IMR-90 (cell line): ENCODE measurements around the gene DCAF17. TPM values are rescaled to one million over a fixed set of nuclear protein-coding genes. Genes with fewer than 3 reads are reported as not detected.

Experiments used
- ATAC-seq: fragments of 200-7000 bp; cut with Tn5 transposase; 2 replicates; pipeline ENCODE4 v1.9.1; 2020; ENCODE audit warnings: low read depth, mild to moderate bottlenecking, moderate library complexity
- BruUV-seq: library from RNA; stranded (reverse); fragments of 400-500 nt; replicated peaks from 2 replicates; lab custom pipeline; 2021; lab: Mats Ljungman, UMichigan
- CTCF ChIA-PET: fragments of 300-600 bp; formaldehyde crosslinking; extraction: SDS; loops from one replicate; lab custom pipeline; 2021; ENCODE audit warnings: antibody characterized with exemption; lab: Yijun Ruan, JAX
- POLR2A ChIA-PET: fragments of 300-600 bp; sonication (Branson Sonifier 250); formaldehyde crosslinking; loops from one replicate; lab custom pipeline; 2022; ENCODE audit warnings: antibody characterized with exemption; ENCODE audit not compliant: unreplicated experiment; lab: Charles Lee
- DNase-seq: peaks from one replicate; pipeline ENCODE4 v3.0.0; 2013
- H2AFZ ChIP-seq: replicated peaks from 2 replicates; pipeline ENCODE3; 2013; ENCODE audit warnings: low read length, mild to moderate bottlenecking; ENCODE audit not compliant: poor library complexity
- H2AK5ac ChIP-seq: 2 replicates; pipeline ENCODE4 v1.6.1; 2013; ENCODE audit warnings: low read depth, low read length, inconsistent platforms
- H2AK9ac ChIP-seq: replicated peaks from 2 replicates; pipeline ENCODE3; 2013; ENCODE audit warnings: mild to moderate bottlenecking, low read depth, low read length, moderate library complexity; ENCODE audit not compliant: poor library complexity
- H2BK120ac ChIP-seq: 2 replicates; pipeline ENCODE4 v1.6.1; 2013; ENCODE audit warnings: low read depth, low read length, inconsistent platforms
- H2BK15ac ChIP-seq: 3 replicates; pipeline ENCODE4 v1.6.1; 2013; ENCODE audit warnings: low read depth, low read length, inconsistent platforms
- H2BK20ac ChIP-seq: 2 replicates; pipeline ENCODE4 v1.6.1; 2013; ENCODE audit warnings: low read depth, mild to moderate bottlenecking, inconsistent platforms, low read length, moderate library complexity
- H2BK5ac ChIP-seq: 2 replicates; pipeline ENCODE4 v1.6.1; 2013; ENCODE audit warnings: mild to moderate bottlenecking, low read depth, low read length, inconsistent platforms; ENCODE audit not compliant: poor library complexity, severe bottlenecking
- H3K14ac ChIP-seq: replicated peaks from 2 replicates; pipeline ENCODE4 v1.6.1; 2013; ENCODE audit warnings: low read depth, low read length, inconsistent platforms
- H3K18ac ChIP-seq: 2 replicates; pipeline ENCODE4 v1.6.1; 2013; ENCODE audit warnings: low read depth, low read length, control low read depth
- H3K23ac ChIP-seq: 2 replicates; pipeline ENCODE4 v1.6.1; 2013; ENCODE audit warnings: low read depth, low read length, inconsistent platforms
- H3K27ac ChIP-seq: 2 replicates; pipeline ENCODE4 v1.5.1; 2013; ENCODE audit warnings: mild to moderate bottlenecking, control low read depth, low read length; ENCODE audit not compliant: insufficient read depth
- H3K27me3 ChIP-seq: 2 replicates; pipeline ENCODE4 v1.6.1; 2013; ENCODE audit warnings: low read length; ENCODE audit not compliant: control insufficient read depth, insufficient read depth
- H3K36me3 ChIP-seq: 2 replicates; pipeline ENCODE4 v1.6.1; 2013; ENCODE audit warnings: low read length, mixed read lengths; ENCODE audit not compliant: control insufficient read depth, insufficient read depth
- H3K4ac ChIP-seq: 2 replicates; pipeline ENCODE4 v1.6.1; 2013; ENCODE audit warnings: low read depth, low read length, inconsistent platforms
- H3K4me1 ChIP-seq: 2 replicates; pipeline ENCODE4 v1.6.1; 2013; ENCODE audit warnings: low read length, mixed read lengths; ENCODE audit not compliant: control insufficient read depth, insufficient read depth
- H3K4me2 ChIP-seq: 2 replicates; pipeline ENCODE4 v1.6.1; 2013; ENCODE audit warnings: low read depth, mild to moderate bottlenecking, control low read depth, low read length, moderate library complexity
- H3K4me3 ChIP-seq: 2 replicates; pipeline ENCODE4 v1.5.1; 2013; ENCODE audit warnings: low read depth, mild to moderate bottlenecking, control low read depth, low read length, moderate library complexity; ENCODE audit not compliant: insufficient read depth
- H3K56ac ChIP-seq: 2 replicates; pipeline ENCODE4 v1.6.1; 2013; ENCODE audit warnings: low read length, inconsistent platforms; ENCODE audit not compliant: insufficient read depth; ENCODE audit errors: extremely low read depth
- H3K79me1 ChIP-seq, 2 experiments: 2 replicates each; pipeline ENCODE4 v1.6.1; 2013; ENCODE audit warnings: low read length in 2 of 2, inconsistent platforms in 1 of 2, low read depth in 1 of 2
- H3K9ac ChIP-seq: 2 replicates; pipeline ENCODE4 v1.6.1; 2013; ENCODE audit warnings: low read depth, low read length, control low read depth
- H3K9me1 ChIP-seq: 2 replicates; pipeline ENCODE4 v1.6.1; 2013; ENCODE audit warnings: low read length, inconsistent platforms; ENCODE audit not compliant: insufficient read depth
- H3K9me3 ChIP-seq: 2 replicates; pipeline ENCODE4 v1.6.1; 2013; ENCODE audit warnings: low read length; ENCODE audit not compliant: control insufficient read depth, insufficient read depth
- H4K20me1 ChIP-seq: 2 replicates; pipeline ENCODE4 v1.6.1; 2013; ENCODE audit warnings: low read length, inconsistent platforms; ENCODE audit not compliant: insufficient read depth
- H4K5ac ChIP-seq: 2 replicates; pipeline ENCODE4 v1.6.1; 2013; ENCODE audit warnings: mild to moderate bottlenecking, low read depth, low read length, control low read depth
- H4K8ac ChIP-seq, 2 experiments: 2 replicates each; pipeline ENCODE4 v1.6.1; 2013; ENCODE audit warnings: low read depth in 2 of 2, low read length in 2 of 2, control low read depth in 1 of 2, inconsistent platforms in 1 of 2
- H4K91ac ChIP-seq: 2 replicates; pipeline ENCODE4 v1.6.1; 2013; ENCODE audit warnings: low read depth, low read length, inconsistent platforms; ENCODE audit not compliant: insufficient read depth
- CEBPB ChIP-seq: IDR thresholded peaks from 2 replicates; pipeline ENCODE4 v1.6.1; 2012; ENCODE audit warnings: low read depth, low read length, improper control_type of control experiment
- CHD1 ChIP-seq: IDR thresholded peaks from 2 replicates; pipeline ENCODE4 v1.6.1; 2012; ENCODE audit warnings: low read depth, low read length, improper control_type of control experiment
- MAFK ChIP-seq: IDR thresholded peaks from 2 replicates; pipeline ENCODE4 v1.6.1; 2012; ENCODE audit warnings: low read depth, low read length, improper control_type of control experiment
- MAZ ChIP-seq: IDR thresholded peaks from 2 replicates; pipeline ENCODE4 v1.6.1; 2012; ENCODE audit warnings: low read depth, mild to moderate bottlenecking, low read length, improper control_type of control experiment, moderate library complexity, borderline replicate concordance
- MXI1 ChIP-seq: IDR thresholded peaks from 2 replicates; pipeline ENCODE4 v1.6.1; 2012; ENCODE audit warnings: low read depth, mild to moderate bottlenecking, low read length, moderate library complexity, borderline replicate concordance
- NFE2L2 ChIP-seq: fragments of 150-350 bp; IDR thresholded peaks from 2 replicates; pipeline ENCODE4 v1.6.1; 2016; ENCODE audit warnings: low read depth, mild to moderate bottlenecking, low read length
- POLR2A ChIP-seq: IDR thresholded peaks from 2 replicates; pipeline ENCODE4 v1.6.1; 2012; ENCODE audit warnings: mild to moderate bottlenecking, low read depth, low read length
- RAD21 ChIP-seq: IDR thresholded peaks from 2 replicates; pipeline ENCODE4 v1.6.1; 2012; ENCODE audit warnings: low read length, improper control_type of control experiment
- RCOR1 ChIP-seq: IDR thresholded peaks from 2 replicates; pipeline ENCODE4 v1.6.1; 2012; ENCODE audit warnings: mild to moderate bottlenecking, low read length, improper control_type of control experiment; ENCODE audit not compliant: insufficient replicate concordance
- RFX5 ChIP-seq: IDR thresholded peaks from 2 replicates; pipeline ENCODE4 v1.8.0; 2012; ENCODE audit warnings: low read depth, mild to moderate bottlenecking, low read length, moderate library complexity
- SMC3 ChIP-seq: fragments of 150-350 bp; IDR thresholded peaks from 2 replicates; pipeline ENCODE4 v1.6.1; 2016; ENCODE audit warnings: low read depth, mild to moderate bottlenecking, antibody characterized with exemption, low read length, moderate library complexity
- WGBS, 2 experiments: methylation state at CpG; one replicate each; pipeline versions ENCODE4 v1.1.5 to v1.1.7; 2013; ENCODE audit warnings: missing lambda C conversion rate in 2 of 2; ENCODE audit not compliant: insufficient read length in 1 of 2; ENCODE audit errors: extremely low coverage in 2 of 2; 5-methylcytosine and 5-hydroxymethylcytosine counted together
- dilution Hi-C: fragments of 300-500 bp; cut with HindIII; formaldehyde crosslinking; loops from one replicate; pipeline ENCODE4 v1.14.3; 2018; ENCODE audit warnings: low sequenced_read_pairs; ENCODE audit not compliant: unreplicated experiment
- in situ Hi-C: fragments of 300-500 bp; cut with MboI; formaldehyde crosslinking; loops from 3 replicates; pipeline ENCODE4 v1.14.3; 2019; ENCODE audit warnings: low sequenced_read_pairs, inconsistent platforms, mixed read lengths
- intact Hi-C: fragments of 100-400 bp; cut with micrococcal nuclease; formaldehyde crosslinking; loops from 2 replicates; pipeline ENCODE4 v1.10.0; 2022
- polyA plus RNA-seq, 3 experiments: library from polyadenylated mRNA; depleted of rRNA; stranded (reverse); fragments of >200 nt; gene quantifications; 2 replicates each; pipeline ENCODE4 v1.2.3, GENCODE V29; 2012; ENCODE audit warnings: low replicate concordance in 1 of 3
- total RNA-seq: library from RNA; depleted of rRNA; stranded (reverse); fragments of >200 nt; gene quantifications from 2 replicates; pipeline ENCODE4 v1.2.3, GENCODE V29; 2012
- TF ChIP-seq, protein P1 (sequence below): fragments of 150-350 bp; IDR thresholded peaks from 2 replicates; pipeline ENCODE4 v1.6.1; 2017; ENCODE audit warnings: mild to moderate bottlenecking, antibody characterized with exemption, low read length, low read depth
- TF ChIP-seq, protein P2 (sequence below): fragments of 150-350 bp; IDR thresholded peaks from 2 replicates; pipeline ENCODE4 v1.6.1; 2016; ENCODE audit warnings: low read depth, mild to moderate bottlenecking, low read length, moderate library complexity, borderline replicate concordance
- TF ChIP-seq, protein P3 (sequence below): conservative IDR thresholded peaks from 2 replicates; pipeline ENCODE4 v1.5.1; 2012; ENCODE audit warnings: mild to moderate bottlenecking, low read depth, low read length, improper control_type of control experiment

Gene DCAF17
- total and polyA plus RNA-seq, 2 of the 4 experiments (the other 2 are of a cell fraction) = 6.7 to 13.1 TPM

DNA sequence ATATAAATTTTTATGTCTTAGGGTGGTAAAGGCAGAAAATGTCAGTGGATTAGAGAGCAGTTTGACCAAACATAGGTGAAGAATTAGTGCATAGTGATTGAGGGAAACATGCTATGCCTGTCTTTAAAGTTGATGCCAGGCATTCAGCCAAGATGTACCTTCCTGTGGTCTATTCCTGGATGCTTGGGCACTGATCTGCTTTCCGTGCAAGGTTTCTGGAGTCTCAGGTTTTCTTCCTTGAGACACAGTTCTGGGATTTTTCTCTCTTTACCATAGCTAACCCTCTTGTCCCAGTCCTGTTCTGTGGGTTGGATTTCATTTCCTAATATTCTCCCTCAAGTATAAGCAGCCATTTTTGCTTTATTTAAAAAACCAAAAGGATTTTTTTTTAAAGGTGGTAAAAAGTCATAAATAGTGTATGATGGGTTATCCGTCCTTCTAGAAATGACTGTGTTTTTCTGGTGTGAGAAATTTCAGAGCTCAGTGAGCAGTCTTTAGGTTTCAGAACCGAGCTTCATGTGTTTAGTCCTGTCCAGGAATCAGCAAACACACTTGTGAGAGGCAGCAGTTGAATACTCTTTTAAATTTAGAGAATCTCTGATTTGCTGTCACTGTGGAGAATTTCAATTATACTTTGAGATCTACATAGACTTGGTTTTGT, 45.3 kb downstream of the DCAF17 start:
- Histone ChIP-seq H3K9me3 (no peaks in the 10 kb centered on the region), H3K4me2 (no peak overlapping the region), H2BK15ac (no peak overlapping the region), H3K27ac (no peak overlapping the region), H4K91ac (no peak overlapping the region), H2BK5ac (no peak overlapping the region), H2AFZ (no peak overlapping the region), H2BK120ac (no peak overlapping the region), H2AK5ac (no peak overlapping the region), H2AK9ac (no peak overlapping the region), H3K4me3 (no peak overlapping the region), H3K56ac (no peak overlapping the region), H3K23ac (no peak overlapping the region), H4K5ac (no peak overlapping the region), H3K9me1 (peaks cover 8% of the 10 kb centered on the region; the same call in 1 of the 2 replicates), H3K27me3 (no peaks in the 10 kb centered on the region), H3K14ac (no peak overlapping the region), H3K9ac (no peak overlapping the region), H3K4ac (no peak overlapping the region), H3K18ac (no peak overlapping the region), H3K4me1 (peaks cover 2% of the 10 kb centered on the region), H4K20me1 (no peaks in the 10 kb centered on the region), H2BK20ac (no peak overlapping the region), H4K8ac (no peak overlapping the region), H3K36me3 (peaks cover 3% of the 10 kb centered on the region), H3K79me1 (no peaks in the 10 kb centered on the region; a peak in 1 of 4 replicates)
- no TSS peak for BruUV-seq
- DNase-seq (no peak), ATAC-seq (no peak)
- in situ Hi-C loops (no loop called here), dilution Hi-C loops (no loop called here), intact Hi-C loops (no loop called here)
- ChIA-PET CTCF (interaction anchor here (0.7 kb wide), 1 partner anchor 11 kb away, joined by 4 read pairs; no protein-coding TSS in a partner anchor), POLR2A (no interaction called here)
- TF ChIP-seq, protein P1, sequence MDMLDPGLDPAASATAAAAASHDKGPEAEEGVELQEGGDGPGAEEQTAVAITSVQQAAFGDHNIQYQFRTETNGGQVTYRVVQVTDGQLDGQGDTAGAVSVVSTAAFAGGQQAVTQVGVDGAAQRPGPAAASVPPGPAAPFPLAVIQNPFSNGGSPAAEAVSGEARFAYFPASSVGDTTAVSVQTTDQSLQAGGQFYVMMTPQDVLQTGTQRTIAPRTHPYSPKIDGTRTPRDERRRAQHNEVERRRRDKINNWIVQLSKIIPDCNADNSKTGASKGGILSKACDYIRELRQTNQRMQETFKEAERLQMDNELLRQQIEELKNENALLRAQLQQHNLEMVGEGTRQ = no peak
- TF ChIP-seq RAD21 (no peak), RFX5 (no peak), RCOR1 (no peak), MXI1 (no peak), SMC3 (no peak), MAFK (no peak), MAZ (no peak), POLR2A (no peak), CHD1 (no peak), NFE2L2 (no peak), CEBPB (no peak)
- TF ChIP-seq, protein P2, sequence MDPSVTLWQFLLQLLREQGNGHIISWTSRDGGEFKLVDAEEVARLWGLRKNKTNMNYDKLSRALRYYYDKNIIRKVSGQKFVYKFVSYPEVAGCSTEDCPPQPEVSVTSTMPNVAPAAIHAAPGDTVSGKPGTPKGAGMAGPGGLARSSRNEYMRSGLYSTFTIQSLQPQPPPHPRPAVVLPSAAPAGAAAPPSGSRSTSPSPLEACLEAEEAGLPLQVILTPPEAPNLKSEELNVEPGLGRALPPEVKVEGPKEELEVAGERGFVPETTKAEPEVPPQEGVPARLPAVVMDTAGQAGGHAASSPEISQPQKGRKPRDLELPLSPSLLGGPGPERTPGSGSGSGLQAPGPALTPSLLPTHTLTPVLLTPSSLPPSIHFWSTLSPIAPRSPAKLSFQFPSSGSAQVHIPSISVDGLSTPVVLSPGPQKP = no peak
- TF ChIP-seq, protein P3, sequence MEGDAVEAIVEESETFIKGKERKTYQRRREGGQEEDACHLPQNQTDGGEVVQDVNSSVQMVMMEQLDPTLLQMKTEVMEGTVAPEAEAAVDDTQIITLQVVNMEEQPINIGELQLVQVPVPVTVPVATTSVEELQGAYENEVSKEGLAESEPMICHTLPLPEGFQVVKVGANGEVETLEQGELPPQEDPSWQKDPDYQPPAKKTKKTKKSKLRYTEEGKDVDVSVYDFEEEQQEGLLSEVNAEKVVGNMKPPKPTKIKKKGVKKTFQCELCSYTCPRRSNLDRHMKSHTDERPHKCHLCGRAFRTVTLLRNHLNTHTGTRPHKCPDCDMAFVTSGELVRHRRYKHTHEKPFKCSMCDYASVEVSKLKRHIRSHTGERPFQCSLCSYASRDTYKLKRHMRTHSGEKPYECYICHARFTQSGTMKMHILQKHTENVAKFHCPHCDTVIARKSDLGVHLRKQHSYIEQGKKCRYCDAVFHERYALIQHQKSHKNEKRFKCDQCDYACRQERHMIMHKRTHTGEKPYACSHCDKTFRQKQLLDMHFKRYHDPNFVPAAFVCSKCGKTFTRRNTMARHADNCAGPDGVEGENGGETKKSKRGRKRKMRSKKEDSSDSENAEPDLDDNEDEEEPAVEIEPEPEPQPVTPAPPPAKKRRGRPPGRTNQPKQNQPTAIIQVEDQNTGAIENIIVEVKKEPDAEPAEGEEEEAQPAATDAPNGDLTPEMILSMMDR = no peak
- no CpG with 5 or more reads among the region's 3 CpGs for whole genome bisulfite sequencing, 2 experiments
